ENCODE data around the gene NAALADL2.

The NAALADL2 gene

DNA sequence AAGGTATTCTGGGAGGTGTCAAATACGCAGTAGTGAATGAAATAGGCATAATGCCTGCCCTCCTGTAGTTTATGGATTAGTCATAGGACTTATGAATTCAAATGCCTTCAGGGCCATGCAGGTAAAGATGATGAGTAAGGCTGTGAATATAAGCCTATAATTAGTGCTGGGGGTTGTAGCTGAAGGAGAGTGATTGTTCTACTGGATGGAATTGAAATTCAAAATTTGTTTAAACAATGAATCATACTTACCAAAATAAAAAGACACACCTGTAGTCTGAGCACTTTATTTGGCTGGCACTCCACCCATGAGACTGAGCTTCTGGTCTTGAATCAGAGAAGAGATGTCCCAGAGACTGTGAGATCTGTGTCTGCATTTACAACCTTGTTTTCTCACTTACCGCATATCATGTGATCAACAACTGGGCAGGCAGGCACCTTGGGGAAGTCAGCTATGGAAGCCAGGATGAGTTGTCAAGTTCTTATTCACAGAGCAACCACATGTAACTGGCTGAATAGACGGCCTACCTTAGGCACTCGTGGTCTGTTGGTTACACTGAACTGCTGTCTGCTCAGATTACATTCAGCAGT, 291.8 kb downstream of the NAALADL2 start:
- peak overlapping the region; percentile 92 for H3K27ac ChIP-seq
- TF ChIP-seq CTCF (IDR thresholded peaks at IDR 0.05) (no peak), ZFX (IDR thresholded peaks at IDR 0.05; ENCODE audit: borderline replicate concordance) (no peak)

DNA sequence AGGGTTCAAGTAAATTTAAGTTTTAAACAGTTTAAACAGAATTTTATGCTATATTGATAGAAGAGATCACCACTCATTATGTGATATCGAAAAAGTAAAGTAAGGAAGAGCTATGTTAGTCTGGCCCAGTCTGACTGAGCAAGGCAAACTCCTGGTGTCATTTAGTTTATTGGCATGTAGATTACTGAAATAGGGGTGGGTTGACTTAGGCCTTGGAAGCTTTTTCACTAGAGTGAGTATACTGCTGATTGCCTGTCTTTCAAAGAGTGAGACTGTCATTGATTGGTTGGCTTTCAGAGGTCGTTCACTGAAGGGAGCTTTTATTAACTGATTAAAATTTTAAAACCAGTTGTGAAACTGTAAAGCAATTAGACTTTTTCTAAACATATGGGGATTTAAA, 294.5 kb downstream of the NAALADL2 start:
- no peak for TF ChIP-seq CTCF (IDR thresholded peaks at IDR 0.05)
- TF ChIP-seq ZFX (IDR thresholded peaks at IDR 0.05; ENCODE audit: borderline replicate concordance), result no peak
- H3K27ac ChIP-seq, result peak overlapping the region; percentile 92

- TF ChIP-seq CTCF (IDR thresholded peaks at IDR 0.05) (no peak), ZFX (IDR thresholded peaks at IDR 0.05; ENCODE audit: borderline replicate concordance) (no peak)
- peak overlapping the region; percentile 32 for H3K27ac ChIP-seq
These were observed 296.0 kb downstream of the NAALADL2 start for GRCh38 chr3:175155172-175155571.

GRCh38 chr3:175159202-175159601, 300.1 kb downstream of the NAALADL2 start:
- H3K27ac ChIP-seq, result no peak overlapping the region
- TF ChIP-seq CTCF (IDR thresholded peaks at IDR 0.05) (no peak), ZFX (IDR thresholded peaks at IDR 0.05; ENCODE audit: borderline replicate concordance) (no peak)

- TF ChIP-seq ZFX (IDR thresholded peaks at IDR 0.05; ENCODE audit: borderline replicate concordance), result no peak
- TF ChIP-seq CTCF (IDR thresholded peaks at IDR 0.05), result no peak
- H3K27ac ChIP-seq, result peak overlapping the region; percentile 4; the same call in 1 of the 2 replicates
These were observed 302.2 kb downstream of the NAALADL2 start for GRCh38 chr3:175161291-175161690.

GRCh38 chr3:175163686-175164085, 304.6 kb downstream of the NAALADL2 start:
- TF ChIP-seq ZFX (IDR thresholded peaks at IDR 0.05; ENCODE audit: borderline replicate concordance) (no peak), CTCF (IDR thresholded peaks at IDR 0.05) (no peak)
- no peak overlapping the region; the same call in 1 of the 2 replicates for H3K27ac ChIP-seq

DNA sequence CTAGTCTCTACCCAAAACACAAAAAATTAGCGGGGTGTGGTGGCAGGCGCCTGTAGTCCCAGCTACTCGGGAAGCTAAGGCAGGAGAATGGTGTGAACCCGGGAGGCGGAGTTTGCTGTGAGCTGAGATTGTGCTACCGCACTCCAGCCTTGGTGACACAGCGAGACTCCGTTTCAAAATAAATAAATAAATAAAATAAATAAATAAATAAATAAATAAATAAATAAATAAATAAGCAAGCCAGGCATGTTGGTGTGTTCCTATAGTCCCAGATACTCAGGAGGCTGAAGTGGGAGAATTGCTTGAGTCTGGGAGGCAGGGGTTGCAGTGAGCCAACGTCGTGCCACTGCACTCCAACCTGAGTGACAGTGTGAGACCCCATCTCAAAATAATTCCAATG, 314.0 kb downstream of the NAALADL2 start:
- peak overlapping the region; percentile 25; the same call in 1 of the 2 replicates for H3K27ac ChIP-seq

- no peak for TF ChIP-seq ZFX (IDR thresholded peaks at IDR 0.05; ENCODE audit: borderline replicate concordance)
- H3K27ac ChIP-seq, result peak overlapping the region; percentile 79; the same call in 1 of the 2 replicates
These were observed 317.4 kb downstream of the NAALADL2 start for GRCh38 chr3:175176556-175176955.
